Stimulated activated CD8-positive, alpha-beta memory T cell treated with anti-CD3 and anti-CD28 coated beads, Interleukin-4, amount 100 ng/mL, for 24 hours (primary cell): ENCODE measurements around the gene PMEPA1.

Experiments used
- DNase-seq: peaks from one replicate; pipeline ENCODE4 v3.0.0-alpha.2; 2020; ENCODE audit warnings: low read depth

PMEPA1 gene

GRCh38 chr20:57693002-57693582 lies 16.7 kb downstream of the PMEPA1 start:
- DNase-seq: no peak

GRCh38 chr20:57692393-57692792 lies 17.4 kb downstream of the PMEPA1 start:
- no peak for DNase-seq

DNA sequence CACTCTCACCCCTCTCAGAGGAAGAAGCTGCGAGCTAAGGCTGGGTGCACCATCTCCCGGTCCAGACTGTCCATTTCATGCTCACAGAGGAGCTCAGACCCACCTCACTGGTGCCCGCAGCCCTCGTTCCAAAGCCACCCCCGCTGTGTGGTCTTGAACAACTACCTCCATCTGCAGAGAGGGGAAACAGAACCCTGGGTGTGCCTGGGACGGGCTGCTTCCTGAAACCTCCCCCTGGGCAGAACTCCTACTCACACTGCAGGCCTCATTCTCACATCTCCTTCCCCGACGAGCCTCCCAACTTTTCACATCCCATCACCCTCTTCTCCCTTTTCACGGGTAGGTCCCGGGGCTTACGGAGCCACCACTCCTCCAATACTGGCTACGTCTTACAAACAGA lies 18.1 kb downstream of the PMEPA1 start:
- DNase-seq: no peak

- no peak for DNase-seq
Observed at GRCh38 chr20:57690525-57690924, 19.3 kb downstream of the PMEPA1 start.

GRCh38 chr20:57689745-57690481 lies 19.9 kb downstream of the PMEPA1 start:
- no peak for DNase-seq

DNA sequence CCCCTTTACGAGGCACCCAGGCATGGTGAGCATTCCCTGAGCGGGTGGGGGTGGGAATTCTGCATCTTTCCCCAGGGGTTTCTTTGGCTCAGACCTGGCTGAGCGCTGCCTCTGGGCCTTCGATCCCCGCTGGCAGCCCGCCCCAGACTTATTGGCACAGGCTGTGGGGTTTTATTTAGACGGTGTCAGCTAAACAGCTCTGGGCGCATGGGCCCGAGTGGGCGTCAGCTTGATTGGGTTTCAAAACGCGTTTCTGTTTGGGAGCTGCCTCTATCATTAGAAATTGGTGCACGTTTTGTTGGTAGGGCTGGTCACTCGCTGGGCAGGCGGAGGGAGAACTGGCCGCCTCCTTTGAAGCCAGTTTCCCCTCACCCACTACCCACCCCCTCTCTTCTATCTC lies 21.0 kb downstream of the PMEPA1 start:
- DNase-seq: no peak

- no peak for DNase-seq
Observed at GRCh38 chr20:57688295-57688694, 21.5 kb downstream of the PMEPA1 start.

DNA sequence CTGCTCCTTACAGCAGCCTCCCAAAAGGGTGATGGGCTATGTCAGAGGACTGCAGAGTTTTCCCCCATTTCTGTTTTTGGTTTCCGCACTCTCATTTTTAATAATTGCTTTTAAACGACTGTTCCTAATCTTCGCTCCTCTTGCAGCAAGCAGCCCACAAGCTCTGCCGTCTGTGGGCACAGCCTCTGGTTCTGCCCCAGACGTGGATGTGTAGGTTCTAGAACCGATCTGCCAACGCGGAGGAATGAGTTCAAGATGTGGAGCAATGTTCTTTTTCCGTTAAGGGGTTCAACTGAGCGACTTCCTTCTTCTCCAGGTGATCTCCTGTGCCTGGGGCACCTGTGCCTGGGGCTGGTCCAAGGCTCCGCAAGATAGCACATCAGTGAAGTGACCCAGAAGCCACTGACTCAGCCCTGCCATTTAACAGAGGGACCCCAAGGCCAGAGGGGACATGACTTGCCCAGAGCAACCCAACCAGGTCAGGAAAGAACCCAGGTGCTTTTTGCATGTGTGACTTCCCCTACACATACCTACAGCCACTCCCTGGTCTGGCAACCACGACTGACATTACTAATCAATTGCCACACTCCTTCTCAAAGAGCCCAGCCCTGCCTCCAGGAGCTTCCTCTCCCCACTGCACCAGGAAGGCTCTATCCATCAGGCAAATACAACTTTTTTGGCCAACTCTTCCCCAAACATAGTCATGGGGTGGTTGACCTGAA lies 22.7 kb downstream of the PMEPA1 start:
- no peak for DNase-seq

DNA sequence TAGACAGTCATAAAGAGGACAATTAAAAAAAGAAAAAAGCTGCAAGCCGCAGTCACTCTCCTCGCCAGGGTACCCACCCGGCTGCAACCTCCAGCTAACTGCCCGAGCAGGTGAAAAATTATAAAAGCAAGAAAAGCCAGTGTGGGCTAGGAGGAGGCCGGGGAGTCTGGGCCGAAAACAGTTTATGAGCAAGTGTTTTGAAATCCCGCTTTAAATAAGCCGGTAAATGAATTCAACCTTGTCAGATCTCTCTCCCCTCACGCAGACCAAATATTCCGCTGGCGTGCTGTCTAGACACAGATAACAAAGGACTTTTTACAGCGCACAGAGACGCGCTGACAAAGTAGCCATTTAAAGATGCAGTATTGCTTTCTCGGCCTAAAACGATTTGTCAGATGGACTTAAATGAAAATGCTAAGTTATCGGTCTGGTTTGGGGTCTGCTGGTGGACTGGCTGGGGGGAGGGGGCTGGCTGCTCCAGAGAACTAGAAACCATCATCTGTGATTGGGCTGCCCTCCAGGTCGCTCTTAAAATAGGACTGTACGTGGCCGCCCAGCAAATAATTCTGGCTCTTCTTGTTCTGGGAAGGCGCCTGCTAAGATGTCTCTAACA lies 24.6 kb downstream of the PMEPA1 start:
- DNase-seq: no peak

- no peak for DNase-seq
Observed at GRCh38 chr20:57684808-57685140, 25.0 kb downstream of the PMEPA1 start.

DNA sequence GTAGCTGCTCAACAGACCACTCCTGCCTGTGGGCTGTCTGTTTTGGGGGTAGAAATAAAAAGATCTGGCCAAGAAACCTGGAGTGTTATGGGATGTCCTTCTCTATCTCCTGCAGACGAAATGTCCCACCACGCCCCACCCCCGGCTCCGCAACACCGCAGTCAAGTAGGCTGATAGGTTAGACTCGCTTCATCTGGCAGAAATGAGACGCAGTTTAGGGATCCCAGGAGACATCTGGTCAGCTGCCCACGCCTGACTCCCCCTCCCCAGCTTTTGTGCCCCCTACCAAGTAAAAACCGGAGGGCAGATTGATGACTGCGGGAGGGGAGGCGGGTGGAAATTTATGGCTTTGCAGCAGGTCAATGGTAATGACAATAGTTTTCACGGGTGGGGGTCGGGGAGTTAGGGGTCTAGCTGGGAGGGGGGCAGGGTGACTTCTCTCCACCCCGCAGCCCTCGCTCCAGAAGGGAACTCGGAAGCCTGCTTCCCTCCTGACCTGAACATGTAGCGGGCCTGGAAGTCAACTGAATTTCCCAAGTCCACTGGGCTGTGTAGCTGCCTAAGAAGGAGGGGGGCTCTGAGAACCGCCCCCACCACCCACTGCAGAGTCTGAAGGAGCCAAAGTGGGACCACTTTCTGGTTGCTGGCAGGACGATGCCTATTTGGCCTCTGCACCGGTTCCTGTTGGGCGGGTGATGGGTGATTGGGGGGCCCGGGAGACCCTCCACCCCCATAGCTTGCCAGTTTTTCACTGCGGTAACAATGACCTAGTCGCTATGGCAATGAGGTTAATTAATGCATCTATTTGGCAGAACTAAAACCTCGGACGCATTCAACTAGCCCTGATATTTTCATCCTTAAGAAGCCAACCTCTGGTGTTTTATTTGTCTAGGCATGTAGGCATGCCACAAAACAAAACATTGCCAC lies 25.7 kb downstream of the PMEPA1 start:
- DNase-seq: no peak

GRCh38 chr20:57683287-57683686 lies 26.5 kb downstream of the PMEPA1 start:
- DNase-seq: no peak

- DNase-seq: no peak
Observed at GRCh38 chr20:57682184-57683101, 27.4 kb downstream of the PMEPA1 start.

GRCh38 chr20:57680934-57681914 lies 28.6 kb downstream of the PMEPA1 start:
- no peak for DNase-seq

DNA sequence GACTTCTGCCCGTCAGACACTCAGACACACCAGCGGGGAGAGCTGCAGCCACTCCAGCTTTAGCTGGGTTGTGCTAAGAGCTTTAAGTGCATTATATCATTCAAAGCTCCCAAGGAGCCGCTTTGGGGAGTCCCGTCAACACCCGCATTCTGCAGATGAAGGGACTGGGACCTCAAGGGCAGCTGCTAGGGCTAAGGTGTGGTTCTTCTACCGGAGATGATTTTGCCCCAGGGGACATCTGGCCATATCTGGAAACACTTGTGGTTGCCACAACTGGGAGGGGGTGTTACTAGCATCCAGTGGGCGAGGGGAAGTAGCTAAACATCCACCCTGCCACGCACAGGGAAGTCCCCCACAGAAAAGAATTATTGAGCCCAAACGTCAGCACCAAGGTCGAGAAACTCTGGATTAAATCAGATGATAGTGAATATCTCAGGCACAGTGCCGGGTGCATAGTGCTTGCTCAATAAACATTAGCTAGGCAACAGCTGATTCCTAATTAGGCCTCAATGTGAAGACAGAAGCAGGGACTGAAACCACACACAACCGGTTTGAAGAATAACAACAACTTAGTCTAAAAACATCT lies 29.6 kb downstream of the PMEPA1 start:
- DNase-seq: no peak

- DNase-seq: no peak
Observed at GRCh38 chr20:57679113-57679512, 30.7 kb downstream of the PMEPA1 start.

DNA sequence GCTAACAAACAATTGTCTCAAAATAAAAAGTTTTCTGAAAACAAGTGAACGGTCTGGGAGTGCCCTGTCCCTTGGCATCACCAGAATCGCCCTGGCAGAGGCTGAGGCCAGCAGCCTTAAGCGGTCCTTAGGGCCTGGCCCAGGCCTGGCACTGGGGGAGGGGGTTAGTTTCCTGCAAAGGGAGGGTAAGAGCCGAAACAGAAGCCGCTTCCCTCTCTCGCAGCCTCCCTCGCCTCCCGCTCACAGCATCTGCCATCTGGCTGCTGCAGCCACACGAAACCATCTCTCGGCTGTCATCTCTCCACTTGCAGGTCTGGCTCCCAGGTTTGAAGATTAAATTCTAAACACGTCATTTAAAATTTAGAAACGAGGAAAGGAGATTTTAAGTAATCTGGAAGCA lies 31.5 kb downstream of the PMEPA1 start:
- DNase-seq: no peak

GRCh38 chr20:57677584-57677982 lies 32.2 kb downstream of the PMEPA1 start:
- DNase-seq: no peak
